HTR-8/SVneo (cell line): ENCODE measurements around the gene LRPAP1.
"Not testable (repeated sequence)": the region's sequence is repeated elsewhere in the genome, so short reads cannot be mapped to it uniquely, and the experiment has no call there.

Experiments
- DNase-seq: peaks from one replicate; pipeline ENCODE4 v3.0.0; 2011; ENCODE audit warnings: low spot score, mixed read lengths; ENCODE audit not compliant: insufficient read length
- FAIRE-seq: peaks from 2 replicates; lab custom pipeline; 2011; peaks lifted over from hg19 to GRCh38; lab: Jason Lieb, UNC

The LRPAP1 gene

GRCh38 chr4:3563403-3563802 is 31.2 kb upstream of the LRPAP1 start:
- DNase-seq, result no peak
- no peak for FAIRE-seq

GRCh38 chr4:3562127-3562526 is 29.9 kb upstream of the LRPAP1 start:
- not testable (repeated sequence) for FAIRE-seq, DNase-seq

- not testable (repeated sequence) for FAIRE-seq, DNase-seq
Measured at GRCh38 chr4:3560465-3560864, 28.2 kb upstream of the LRPAP1 start.

GRCh38 chr4:3559381-3560290 is 27.4 kb upstream of the LRPAP1 start:
- not testable (repeated sequence) for DNase-seq, FAIRE-seq

- DNase-seq, FAIRE-seq: not testable (repeated sequence)
Measured at GRCh38 chr4:3558514-3558836, 26.3 kb upstream of the LRPAP1 start.

GRCh38 chr4:3557676-3558513 is 25.7 kb upstream of the LRPAP1 start:
- DNase-seq, FAIRE-seq: not testable (repeated sequence)

- FAIRE-seq, DNase-seq: not testable (repeated sequence)
Measured at GRCh38 chr4:3557088-3557492, 24.9 kb upstream of the LRPAP1 start.

- DNase-seq, FAIRE-seq: not testable (repeated sequence)
Measured at GRCh38 chr4:3556244-3556867, 24.1 kb upstream of the LRPAP1 start.

- DNase-seq, FAIRE-seq: not testable (repeated sequence)
Measured at GRCh38 chr4:3555459-3556070, 23.3 kb upstream of the LRPAP1 start.

GRCh38 chr4:3551366-3551765 is 19.1 kb upstream of the LRPAP1 start:
- FAIRE-seq, DNase-seq: not testable (repeated sequence)

- DNase-seq, FAIRE-seq: not testable (repeated sequence)
Measured at GRCh38 chr4:3550792-3551325, 18.6 kb upstream of the LRPAP1 start.

- FAIRE-seq, result not testable (repeated sequence)
Measured at GRCh38 chr4:3550041-3550440, 17.8 kb upstream of the LRPAP1 start.

GRCh38 chr4:3549694-3550001 is 17.4 kb upstream of the LRPAP1 start:
- not testable (repeated sequence) for FAIRE-seq, DNase-seq

More at GRCh38 chr4:3550041-3550440, 17.8 kb upstream of the LRPAP1 start:
- DNase-seq, result not testable (repeated sequence)

GRCh38 chr4:3548991-3549693 is 16.9 kb upstream of the LRPAP1 start:
- FAIRE-seq, DNase-seq: not testable (repeated sequence)

- not testable (repeated sequence) for FAIRE-seq, DNase-seq
Measured at GRCh38 chr4:3546721-3547120, 14.5 kb upstream of the LRPAP1 start.

- not testable (repeated sequence) for DNase-seq, FAIRE-seq
Measured at GRCh38 chr4:3545351-3545750, 13.1 kb upstream of the LRPAP1 start.

GRCh38 chr4:3544259-3545025 is 12.2 kb upstream of the LRPAP1 start:
- DNase-seq, FAIRE-seq: not testable (repeated sequence)

- DNase-seq, FAIRE-seq: not testable (repeated sequence)
Measured at GRCh38 chr4:3543415-3543814, 11.2 kb upstream of the LRPAP1 start.
